Colonic mucosa (tissue), 4 donors: ENCODE data around the gene SNAPC4. TPM values are rescaled to one million over a fixed set of nuclear protein-coding genes. Genes with fewer than 3 reads are reported as not detected.

ENCODE experiments used
- DNase-seq: peaks from one replicate; pipeline ENCODE4 v3.0.0-alpha.2; 2020
- H3K27ac ChIP-seq: fragments of 200-600 bp; one replicate; pipeline ENCODE4 v1.8.0; 2021
- H3K27me3 ChIP-seq: fragments of 200-600 bp; one replicate; pipeline ENCODE4 v1.8.0; 2021
- H3K36me3 ChIP-seq: fragments of 200-600 bp; one replicate; pipeline ENCODE4 v1.8.0; 2021
- H3K4me1 ChIP-seq: fragments of 200-600 bp; one replicate; pipeline ENCODE4 v1.8.0; 2021; ENCODE audit warnings: mild to moderate bottlenecking
- H3K4me3 ChIP-seq: fragments of 200-600 bp; one replicate; pipeline ENCODE4 v1.8.0; 2021
- H3K9ac ChIP-seq, 2 donors: one replicate each; pipeline ENCODE4 v1.7.0; 2013; ENCODE audit warnings: control low read depth in 2 of 2, low read depth in 2 of 2, low read length in 2 of 2
- H3K9me3 ChIP-seq: fragments of 200-600 bp; one replicate; pipeline ENCODE4 v1.8.0; 2021
- CTCF ChIP-seq: fragments of 200-600 bp; IDR thresholded peaks from one replicate; pipeline ENCODE4 v1.8.0; 2022; ENCODE audit warnings: antibody characterized with exemption, mild to moderate bottlenecking
- intact Hi-C: fragments of 100-400 bp; cut with DNase I; formaldehyde crosslinking; loops from one replicate; pipeline ENCODE4 v1.14.1; 2022
- total RNA-seq, 2 donors: library from RNA; stranded (reverse); fragmentation: NEBNext Ultra II Directional in 1 of 2; extraction: Animal tissue kit (Norgen Biotek cat#: 25700) in 1 of 2; gene quantifications; one replicate each; pipeline ENCODE4 v1.2.1, GENCODE V29; 2021
- donor health status: healthy.
- donor health status: DM: no; HTN: no; CAD: no.
- donor health status: DM: no; HTN: no; CAD: no.

The SNAPC4 gene, protein sequence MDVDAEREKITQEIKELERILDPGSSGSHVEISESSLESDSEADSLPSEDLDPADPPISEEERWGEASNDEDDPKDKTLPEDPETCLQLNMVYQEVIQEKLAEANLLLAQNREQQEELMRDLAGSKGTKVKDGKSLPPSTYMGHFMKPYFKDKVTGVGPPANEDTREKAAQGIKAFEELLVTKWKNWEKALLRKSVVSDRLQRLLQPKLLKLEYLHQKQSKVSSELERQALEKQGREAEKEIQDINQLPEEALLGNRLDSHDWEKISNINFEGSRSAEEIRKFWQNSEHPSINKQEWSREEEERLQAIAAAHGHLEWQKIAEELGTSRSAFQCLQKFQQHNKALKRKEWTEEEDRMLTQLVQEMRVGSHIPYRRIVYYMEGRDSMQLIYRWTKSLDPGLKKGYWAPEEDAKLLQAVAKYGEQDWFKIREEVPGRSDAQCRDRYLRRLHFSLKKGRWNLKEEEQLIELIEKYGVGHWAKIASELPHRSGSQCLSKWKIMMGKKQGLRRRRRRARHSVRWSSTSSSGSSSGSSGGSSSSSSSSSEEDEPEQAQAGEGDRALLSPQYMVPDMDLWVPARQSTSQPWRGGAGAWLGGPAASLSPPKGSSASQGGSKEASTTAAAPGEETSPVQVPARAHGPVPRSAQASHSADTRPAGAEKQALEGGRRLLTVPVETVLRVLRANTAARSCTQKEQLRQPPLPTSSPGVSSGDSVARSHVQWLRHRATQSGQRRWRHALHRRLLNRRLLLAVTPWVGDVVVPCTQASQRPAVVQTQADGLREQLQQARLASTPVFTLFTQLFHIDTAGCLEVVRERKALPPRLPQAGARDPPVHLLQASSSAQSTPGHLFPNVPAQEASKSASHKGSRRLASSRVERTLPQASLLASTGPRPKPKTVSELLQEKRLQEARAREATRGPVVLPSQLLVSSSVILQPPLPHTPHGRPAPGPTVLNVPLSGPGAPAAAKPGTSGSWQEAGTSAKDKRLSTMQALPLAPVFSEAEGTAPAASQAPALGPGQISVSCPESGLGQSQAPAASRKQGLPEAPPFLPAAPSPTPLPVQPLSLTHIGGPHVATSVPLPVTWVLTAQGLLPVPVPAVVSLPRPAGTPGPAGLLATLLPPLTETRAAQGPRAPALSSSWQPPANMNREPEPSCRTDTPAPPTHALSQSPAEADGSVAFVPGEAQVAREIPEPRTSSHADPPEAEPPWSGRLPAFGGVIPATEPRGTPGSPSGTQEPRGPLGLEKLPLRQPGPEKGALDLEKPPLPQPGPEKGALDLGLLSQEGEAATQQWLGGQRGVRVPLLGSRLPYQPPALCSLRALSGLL (N-terminal part only)
- 1 to 10 TPM; 6.0 to 9.7 TPM for total RNA-seq

DNA sequence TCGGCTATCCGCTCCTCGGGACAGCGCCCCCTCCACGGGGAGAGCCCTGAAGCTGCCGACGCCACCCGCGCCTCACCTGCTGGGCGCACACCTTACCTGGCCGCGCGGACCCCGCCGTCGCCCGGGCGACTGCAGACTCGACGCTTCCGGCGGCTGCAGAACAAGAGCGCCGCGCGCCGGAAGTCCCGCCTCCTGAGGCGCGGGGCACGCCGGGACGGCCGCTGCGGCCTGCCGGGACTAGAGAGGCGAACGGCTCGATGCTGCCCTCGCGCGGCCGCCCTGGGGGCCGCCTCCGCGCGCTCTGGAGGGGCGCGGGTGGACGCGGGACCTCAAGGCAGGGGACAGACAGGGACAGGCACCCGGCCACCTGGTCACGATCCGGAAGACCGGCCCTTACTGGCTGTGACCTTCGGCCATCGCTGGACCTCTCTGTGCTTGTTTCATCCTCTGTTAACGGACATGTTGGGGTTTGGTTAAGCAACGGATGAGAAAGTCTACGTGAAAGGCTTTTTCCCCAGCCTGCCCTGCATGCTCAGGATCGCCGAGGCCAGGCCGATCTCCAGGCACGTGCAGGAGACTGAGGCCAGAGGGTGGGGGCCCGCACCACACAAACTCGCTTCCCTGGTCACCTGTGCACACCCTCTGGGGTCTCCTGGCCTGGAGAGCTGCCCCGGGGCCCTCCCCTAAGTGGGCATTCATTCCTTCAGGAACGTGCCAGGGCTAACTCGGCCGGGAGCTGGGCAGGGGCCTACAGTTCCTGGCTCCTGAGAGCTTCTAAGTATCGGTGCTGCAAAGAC lies at the start of gene SNAPC4:
Gene SNAPC4 (minus strand): TSS at position 133 of the 797 bp plus-strand sequence. CDS start 1,742 bp downstream, outside the sequence.
- TF ChIP-seq CTCF = peak; percentile 97
- Histone ChIP-seq H3K9me3 (no peaks in the 10 kb centered on the region), H3K27ac (no peak within 1 kb of the TSS), H3K27me3 (no peaks in the 10 kb centered on the region), H3K36me3 (no peaks in the 10 kb centered on the region), H3K4me3 (peak within 1 kb of the TSS; percentile 97), H3K9ac (peak within 1 kb of the TSS; percentile 80 to 88), H3K4me1 (peaks cover 16% of the 10 kb centered on the region)
- intact Hi-C loops = loop anchor here (10.0 kb wide), 1 partner anchor 55 kb away; no protein-coding TSS in a partner anchor
- peak; percentile 87 for DNase-seq

GRCh38 chr9:136448655-136449054 lies 48.7 kb upstream of the SNAPC4 start:
- no peak for DNase-seq
- intact Hi-C loops = no loop called here
- no peak overlapping the region for H3K27ac ChIP-seq
- H3K4me3 ChIP-seq = no peak overlapping the region
- H3K36me3 ChIP-seq = peaks cover 30% of the 10 kb centered on the region
- no peaks in the 10 kb centered on the region for H3K4me1 ChIP-seq
- no peak for TF ChIP-seq CTCF
- no peak overlapping the region for H3K9ac ChIP-seq
- no peaks in the 10 kb centered on the region for H3K9me3 ChIP-seq
- no peaks in the 10 kb centered on the region for H3K27me3 ChIP-seq

GRCh38 chr9:136447173-136447778 lies 47.3 kb upstream of the SNAPC4 start:
- Histone ChIP-seq H3K4me3 (no peak overlapping the region), H3K27me3 (no peaks in the 10 kb centered on the region), H3K27ac (no peak overlapping the region), H3K36me3 (peaks cover 35% of the 10 kb centered on the region), H3K9me3 (no peaks in the 10 kb centered on the region), H3K9ac (no peak overlapping the region), H3K4me1 (no peaks in the 10 kb centered on the region)
- TF ChIP-seq CTCF = no peak
- intact Hi-C loops = no loop called here
- no peak for DNase-seq

DNA sequence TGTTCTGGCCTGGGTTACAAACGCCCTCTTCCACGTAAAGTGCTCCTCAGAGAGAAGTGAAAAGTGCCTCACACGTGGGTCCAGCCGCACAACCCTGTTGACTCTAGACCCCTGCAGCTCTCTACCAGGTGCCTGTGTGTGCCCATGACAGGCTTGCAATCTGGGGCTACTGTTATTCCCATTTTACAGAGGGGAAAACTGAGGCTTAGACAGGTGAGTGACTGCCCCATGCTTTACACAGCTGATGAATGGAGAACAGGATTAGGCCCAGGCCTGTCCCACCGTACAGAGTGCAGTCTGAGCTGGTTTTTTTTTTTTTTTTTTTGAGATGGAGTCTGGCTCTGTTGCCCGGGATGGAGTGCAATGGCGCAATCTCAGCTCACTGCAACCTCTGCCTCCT lies 45.8 kb upstream of the SNAPC4 start:
- Histone ChIP-seq H3K4me1 (no peaks in the 10 kb centered on the region), H3K27me3 (no peaks in the 10 kb centered on the region), H3K4me3 (no peak overlapping the region), H3K9ac (no peak overlapping the region), H3K36me3 (peaks cover 33% of the 10 kb centered on the region), H3K27ac (no peak overlapping the region), H3K9me3 (no peaks in the 10 kb centered on the region)
- DNase-seq = no peak
- TF ChIP-seq CTCF = no peak
- intact Hi-C loops = no loop called here
